ENCODE results near the gene PDE3A.

Gene PDE3A

DNA sequence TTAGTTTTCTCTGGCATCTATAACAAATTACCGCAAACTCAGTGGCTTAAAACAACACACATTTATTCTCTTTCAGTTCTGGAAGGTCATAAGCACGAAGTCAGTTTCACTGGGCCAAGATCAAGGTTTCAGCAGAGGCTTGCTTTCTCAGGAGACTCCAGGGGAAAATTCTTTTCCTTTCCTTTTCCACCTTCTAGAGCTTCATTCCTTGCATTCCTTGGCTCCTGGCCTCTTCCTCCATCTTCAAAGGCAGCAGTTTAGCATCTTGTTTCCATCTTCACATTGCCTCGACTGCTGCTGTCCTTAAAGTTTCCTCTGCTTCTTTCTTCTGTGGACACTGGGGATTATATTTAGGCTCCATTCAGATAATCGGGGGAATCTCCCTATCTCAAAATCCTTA, 106.1 kb downstream of the PDE3A start:
- no peak for TF ChIP-seq POLR2AphosphoS5 (IDR thresholded peaks at IDR 0.05; ENCODE audit: borderline replicate concordance, low read depth, low read length)
- TF ChIP-seq FOXP2 (optimal IDR thresholded peaks at IDR 0.05; ENCODE audit: control extremely low read depth, extremely low read length, insufficient read depth): no peak
- no peak for TF ChIP-seq EZH2 (IDR thresholded peaks at IDR 0.05)
- Histone ChIP-seq H3K36me3 (ENCODE audit: insufficient read depth, low read length) (no peaks in the 10 kb centered on the region), H3K27ac (no peak overlapping the region), H3K9ac (ENCODE audit: insufficient read length) (no peak overlapping the region), H3K9me3 (ENCODE audit: low read depth, low read length) (no peaks in the 10 kb centered on the region), H3K4me3 (no peak overlapping the region)
- DNase-seq (ENCODE audit: low read depth, low spot score): no peak

DNA sequence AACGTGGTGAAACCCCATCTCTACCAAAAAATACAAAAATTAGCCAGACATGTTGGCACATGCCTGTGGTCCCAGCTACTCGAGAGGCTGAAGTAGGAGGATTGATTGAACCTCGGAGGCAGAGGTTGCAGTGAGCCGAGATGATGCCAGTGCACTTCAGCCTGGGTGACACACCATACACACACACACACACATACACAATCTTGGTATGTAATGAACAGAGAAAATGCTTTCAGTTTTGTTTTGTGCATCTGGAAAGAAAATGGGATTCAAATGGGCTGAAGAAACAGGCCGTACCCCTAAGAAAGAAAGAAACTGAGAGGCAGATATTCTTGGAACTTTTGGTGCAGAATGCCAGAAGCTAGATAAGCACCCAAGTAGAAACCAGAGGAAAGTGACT, 107.2 kb downstream of the PDE3A start:
- no peak overlapping the region for H3K9ac ChIP-seq (ENCODE audit: insufficient read length)
- no peak for TF ChIP-seq FOXP2 (optimal IDR thresholded peaks at IDR 0.05; ENCODE audit: control extremely low read depth, extremely low read length, insufficient read depth)
- no peak for TF ChIP-seq POLR2AphosphoS5 (IDR thresholded peaks at IDR 0.05; ENCODE audit: borderline replicate concordance, low read depth, low read length)
- no peak for TF ChIP-seq EZH2 (IDR thresholded peaks at IDR 0.05)
- no peak for DNase-seq (ENCODE audit: low read depth, low spot score)
- no peak overlapping the region for H3K27ac ChIP-seq
- no peaks in the 10 kb centered on the region for H3K9me3 ChIP-seq (ENCODE audit: low read depth, low read length)
- H3K4me3 ChIP-seq: no peak overlapping the region
- no peaks in the 10 kb centered on the region for H3K36me3 ChIP-seq (ENCODE audit: insufficient read depth, low read length)

DNA sequence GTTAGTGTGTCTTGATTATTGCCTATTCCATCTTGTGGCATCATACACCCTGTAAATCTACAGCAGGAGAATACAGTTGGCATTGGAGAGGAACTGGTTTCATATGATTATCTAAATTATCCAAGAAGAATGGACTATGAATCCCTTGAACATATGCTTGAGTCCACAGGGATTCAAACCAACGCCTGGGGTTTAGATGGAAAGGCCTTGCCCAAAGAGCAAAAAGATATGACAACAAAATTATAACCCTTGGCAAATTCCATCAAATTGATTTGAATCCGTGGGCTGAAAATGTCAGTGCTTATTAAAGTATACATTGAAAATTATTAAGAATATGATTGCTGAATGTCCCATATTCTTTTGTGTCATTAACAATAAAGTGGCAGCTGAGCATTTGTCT, 108.2 kb downstream of the PDE3A start:
- no peaks in the 10 kb centered on the region for H3K9me3 ChIP-seq (ENCODE audit: low read depth, low read length)
- H3K4me3 ChIP-seq: no peak overlapping the region
- no peak overlapping the region for H3K9ac ChIP-seq (ENCODE audit: insufficient read length)
- H3K36me3 ChIP-seq (ENCODE audit: insufficient read depth, low read length): no peaks in the 10 kb centered on the region
- H3K27ac ChIP-seq: no peak overlapping the region
- TF ChIP-seq POLR2AphosphoS5 (IDR thresholded peaks at IDR 0.05; ENCODE audit: borderline replicate concordance, low read depth, low read length): no peak
- TF ChIP-seq EZH2 (IDR thresholded peaks at IDR 0.05): no peak
- TF ChIP-seq FOXP2 (optimal IDR thresholded peaks at IDR 0.05; ENCODE audit: control extremely low read depth, extremely low read length, insufficient read depth): no peak
- DNase-seq (ENCODE audit: low read depth, low spot score): no peak

DNA sequence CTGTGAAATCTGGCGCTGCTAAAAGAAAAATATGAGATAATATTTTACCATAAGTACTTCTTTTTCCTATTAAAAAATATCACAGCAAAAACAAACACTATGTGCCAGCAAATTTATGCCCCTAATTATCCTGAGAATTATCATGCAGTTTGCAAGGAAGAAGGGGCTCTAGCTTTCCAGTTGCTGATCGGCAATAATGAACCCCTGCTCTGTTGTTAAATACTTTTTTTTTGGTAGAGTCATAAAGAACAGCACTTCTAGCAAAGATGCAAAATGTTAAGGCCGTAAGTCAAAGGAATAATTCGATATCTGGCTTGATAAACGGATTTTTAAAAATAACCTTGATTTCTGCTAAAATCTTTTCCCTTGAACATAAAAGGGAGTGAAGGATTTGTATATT, 108.9 kb downstream of the PDE3A start:
- TF ChIP-seq EZH2 (IDR thresholded peaks at IDR 0.05) (no peak), POLR2AphosphoS5 (IDR thresholded peaks at IDR 0.05; ENCODE audit: borderline replicate concordance, low read depth, low read length) (no peak), FOXP2 (optimal IDR thresholded peaks at IDR 0.05; ENCODE audit: control extremely low read depth, extremely low read length, insufficient read depth) (no peak)
- no peaks in the 10 kb centered on the region for H3K36me3 ChIP-seq (ENCODE audit: insufficient read depth, low read length)
- H3K4me3 ChIP-seq: no peak overlapping the region
- H3K9me3 ChIP-seq (ENCODE audit: low read depth, low read length): no peaks in the 10 kb centered on the region
- no peak overlapping the region for H3K9ac ChIP-seq (ENCODE audit: insufficient read length)
- H3K27ac ChIP-seq: no peak overlapping the region
- no peak for DNase-seq (ENCODE audit: low read depth, low spot score)

DNA sequence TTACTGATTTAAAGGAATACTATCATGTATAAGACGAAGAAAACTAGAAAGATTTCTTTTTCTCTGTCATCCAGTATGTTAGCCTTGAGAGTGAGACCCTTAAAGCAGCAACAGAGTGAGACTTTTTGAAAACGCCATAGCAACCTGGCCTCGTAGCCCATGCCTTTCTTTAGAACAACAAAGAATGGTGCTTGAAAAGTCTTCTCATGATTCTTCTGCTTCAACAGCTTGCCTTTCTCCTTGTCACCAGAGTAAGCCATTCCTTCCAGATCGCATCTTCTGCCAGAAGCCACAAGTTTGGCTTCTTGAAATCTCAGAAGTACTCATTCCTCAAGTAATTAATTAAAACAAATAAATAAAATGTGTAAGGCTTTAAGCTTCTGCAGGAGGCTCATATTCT, 109.3 kb downstream of the PDE3A start:
- H3K9ac ChIP-seq (ENCODE audit: insufficient read length): no peak overlapping the region
- no peak for DNase-seq (ENCODE audit: low read depth, low spot score)
- H3K4me3 ChIP-seq: no peak overlapping the region
- H3K9me3 ChIP-seq (ENCODE audit: low read depth, low read length): no peaks in the 10 kb centered on the region
- TF ChIP-seq EZH2 (IDR thresholded peaks at IDR 0.05): no peak
- TF ChIP-seq POLR2AphosphoS5 (IDR thresholded peaks at IDR 0.05; ENCODE audit: borderline replicate concordance, low read depth, low read length): no peak
- no peak for TF ChIP-seq FOXP2 (optimal IDR thresholded peaks at IDR 0.05; ENCODE audit: control extremely low read depth, extremely low read length, insufficient read depth)
- no peak overlapping the region for H3K27ac ChIP-seq
- H3K36me3 ChIP-seq (ENCODE audit: insufficient read depth, low read length): no peaks in the 10 kb centered on the region

DNA sequence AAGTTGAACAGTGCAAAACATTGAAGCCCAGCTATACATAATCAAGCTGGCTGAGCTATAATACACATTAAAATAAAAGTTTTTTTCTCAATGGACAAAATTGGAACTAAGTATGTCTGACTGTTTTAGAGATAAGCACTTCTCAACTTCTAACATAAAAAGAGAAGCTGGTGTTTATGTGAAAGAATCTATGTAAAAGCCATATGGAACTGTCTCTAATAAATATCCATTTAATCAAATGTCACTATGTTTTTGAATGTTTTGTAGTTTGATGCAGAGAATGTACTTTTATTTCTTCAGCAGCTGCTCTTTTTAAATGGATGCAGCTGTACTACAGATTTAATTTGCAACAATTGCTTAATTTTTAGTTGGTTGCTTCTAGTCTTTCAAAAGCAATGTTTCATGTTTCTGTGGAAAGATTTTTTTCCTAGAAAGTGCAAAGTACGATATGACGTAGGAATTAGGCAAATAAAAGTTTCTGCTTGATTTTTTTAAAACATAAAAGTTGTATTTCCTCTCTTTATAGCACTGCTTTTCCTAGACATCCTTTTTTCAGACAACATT, 114.2 kb downstream of the PDE3A start:
- no peak for DNase-seq (ENCODE audit: low read depth, low spot score)
- no peak overlapping the region for H3K9ac ChIP-seq (ENCODE audit: insufficient read length)
- TF ChIP-seq POLR2AphosphoS5 (IDR thresholded peaks at IDR 0.05; ENCODE audit: borderline replicate concordance, low read depth, low read length) (no peak), FOXP2 (optimal IDR thresholded peaks at IDR 0.05; ENCODE audit: control extremely low read depth, extremely low read length, insufficient read depth) (no peak), EZH2 (IDR thresholded peaks at IDR 0.05) (no peak)
- H3K36me3 ChIP-seq (ENCODE audit: insufficient read depth, low read length): no peaks in the 10 kb centered on the region
- H3K4me3 ChIP-seq: no peak overlapping the region
- no peak overlapping the region for H3K27ac ChIP-seq
- no peaks in the 10 kb centered on the region for H3K9me3 ChIP-seq (ENCODE audit: low read depth, low read length)

DNA sequence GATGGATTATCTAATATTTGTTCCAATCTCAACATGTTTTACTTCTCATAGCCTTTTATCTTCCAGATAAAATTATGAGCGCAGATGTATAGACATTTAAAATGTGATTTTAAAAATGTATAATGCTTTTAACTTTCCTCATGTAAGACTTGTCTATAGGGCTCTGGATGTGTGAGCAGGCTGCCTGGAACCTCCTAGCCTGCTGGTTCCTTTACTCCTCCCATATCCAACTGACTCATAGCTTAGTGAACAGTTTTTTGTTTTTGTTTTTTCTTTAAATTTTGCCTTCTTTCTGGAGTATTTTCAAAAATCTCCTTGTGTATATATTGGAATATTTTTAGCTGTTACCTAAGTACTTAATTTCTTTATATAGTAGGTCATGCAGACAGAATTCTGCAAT, 115.4 kb downstream of the PDE3A start:
- no peak overlapping the region for H3K9ac ChIP-seq (ENCODE audit: insufficient read length)
- no peaks in the 10 kb centered on the region for H3K36me3 ChIP-seq (ENCODE audit: insufficient read depth, low read length)
- TF ChIP-seq FOXP2 (optimal IDR thresholded peaks at IDR 0.05; ENCODE audit: control extremely low read depth, extremely low read length, insufficient read depth) (no peak), POLR2AphosphoS5 (IDR thresholded peaks at IDR 0.05; ENCODE audit: borderline replicate concordance, low read depth, low read length) (no peak), EZH2 (IDR thresholded peaks at IDR 0.05) (no peak)
- H3K27ac ChIP-seq: no peak overlapping the region
- DNase-seq (ENCODE audit: low read depth, low spot score): no peak
- H3K9me3 ChIP-seq (ENCODE audit: low read depth, low read length): no peaks in the 10 kb centered on the region
- no peak overlapping the region for H3K4me3 ChIP-seq

DNA sequence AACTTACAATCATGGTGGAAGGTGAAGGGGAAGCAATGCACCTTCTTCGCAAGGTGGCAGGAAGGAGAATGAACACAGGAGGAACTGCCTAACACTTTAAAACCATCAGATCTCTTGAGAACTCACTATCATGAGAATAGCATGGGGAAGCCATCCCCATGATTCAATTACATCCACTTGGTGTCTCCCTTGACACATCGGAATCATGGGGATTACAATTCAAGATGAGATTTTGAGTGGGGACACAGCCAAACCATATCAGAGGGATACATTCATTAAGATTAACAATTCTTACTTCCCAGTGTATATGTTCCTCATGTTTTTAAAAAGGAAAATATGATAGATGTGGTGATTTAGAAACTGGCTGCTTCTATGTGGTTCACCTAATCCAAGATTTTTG, 117.9 kb downstream of the PDE3A start:
- H3K27ac ChIP-seq: no peak overlapping the region
- no peak overlapping the region for H3K4me3 ChIP-seq
- H3K9me3 ChIP-seq (ENCODE audit: low read depth, low read length): no peaks in the 10 kb centered on the region
- no peak overlapping the region for H3K9ac ChIP-seq (ENCODE audit: insufficient read length)
- DNase-seq (ENCODE audit: low read depth, low spot score): no peak
- no peaks in the 10 kb centered on the region for H3K36me3 ChIP-seq (ENCODE audit: insufficient read depth, low read length)
- no peak for TF ChIP-seq FOXP2 (optimal IDR thresholded peaks at IDR 0.05; ENCODE audit: control extremely low read depth, extremely low read length, insufficient read depth)
- TF ChIP-seq POLR2AphosphoS5 (IDR thresholded peaks at IDR 0.05; ENCODE audit: borderline replicate concordance, low read depth, low read length): no peak
- TF ChIP-seq EZH2 (IDR thresholded peaks at IDR 0.05): no peak

DNA sequence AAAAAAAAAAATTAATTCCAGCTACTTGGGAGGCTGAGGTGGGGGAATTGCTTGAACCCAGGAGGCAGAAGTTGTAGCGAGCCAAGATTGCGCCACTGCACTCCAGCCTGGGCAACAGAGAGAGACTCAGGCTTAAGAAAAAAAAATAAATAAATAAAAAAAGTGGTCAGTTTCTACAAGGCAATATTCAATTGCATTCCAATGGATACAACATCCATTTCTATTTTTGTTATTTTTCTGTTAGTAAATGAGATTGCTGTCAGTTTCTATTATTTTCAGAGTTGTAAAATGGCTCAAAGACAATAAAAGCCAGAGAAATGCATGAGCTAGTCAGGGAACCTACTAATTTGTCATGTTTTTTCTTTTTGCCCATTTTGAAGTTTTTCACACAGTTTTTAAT, 119.2 kb downstream of the PDE3A start:
- Histone ChIP-seq H3K27ac (no peak overlapping the region), H3K9me3 (ENCODE audit: low read depth, low read length) (no peaks in the 10 kb centered on the region), H3K4me3 (no peak overlapping the region), H3K36me3 (ENCODE audit: insufficient read depth, low read length) (no peaks in the 10 kb centered on the region), H3K9ac (ENCODE audit: insufficient read length) (no peak overlapping the region)
- no peak for TF ChIP-seq EZH2 (IDR thresholded peaks at IDR 0.05)
- DNase-seq (ENCODE audit: low read depth, low spot score): no peak

Measured in SK-N-MC (cell line).